PC-3 (cell line): ENCODE data around the gene MACROD2.

Experiments used
- EZH2 ChIP-seq: fragments of 300-600 bp; sonication (generic); IDR thresholded peaks from one replicate; pipeline ENCODE4 v1.6.1; 2017; ENCODE audit warnings: antibody characterized with exemption, mild to moderate bottlenecking, low read length; ENCODE audit not compliant: unreplicated experiment
- EZH2phosphoT487 ChIP-seq: fragments of 300-600 bp; sonication (generic); IDR thresholded peaks from 2 replicates; pipeline ENCODE4 v1.6.1; 2018; ENCODE audit warnings: mild to moderate bottlenecking, antibody characterized with exemption, low read length, borderline replicate concordance
- TF ChIP-seq, protein P1 (sequence below): fragments of 300-600 bp; sonication (generic); conservative IDR thresholded peaks from 2 replicates; pipeline ENCODE4 v1.5.1; 2017; ENCODE audit warnings: antibody characterized with exemption, low read depth, mild to moderate bottlenecking, low read length

DNA sequence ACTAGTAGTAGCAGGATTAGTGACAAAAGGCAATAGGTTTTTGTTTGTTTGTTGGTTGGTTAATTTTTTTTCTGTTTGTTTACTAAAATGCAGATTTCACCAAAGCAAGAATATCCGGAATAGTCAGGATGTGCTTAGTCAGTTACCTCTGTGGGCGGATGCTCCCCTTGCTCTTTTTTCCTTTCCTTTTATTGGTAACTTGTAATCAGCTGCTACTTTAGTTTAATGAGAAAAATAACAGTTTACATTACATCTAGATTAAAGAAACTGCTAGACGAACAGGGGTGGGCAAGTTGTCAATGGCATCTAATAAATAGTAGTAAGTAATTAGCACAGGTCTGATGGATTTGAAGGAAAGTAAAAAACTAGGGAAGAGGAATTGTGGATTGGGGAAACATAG is 989.0 kb downstream of the MACROD2 start:
- TF ChIP-seq EZH2, result no peak
- TF ChIP-seq, protein P1, sequence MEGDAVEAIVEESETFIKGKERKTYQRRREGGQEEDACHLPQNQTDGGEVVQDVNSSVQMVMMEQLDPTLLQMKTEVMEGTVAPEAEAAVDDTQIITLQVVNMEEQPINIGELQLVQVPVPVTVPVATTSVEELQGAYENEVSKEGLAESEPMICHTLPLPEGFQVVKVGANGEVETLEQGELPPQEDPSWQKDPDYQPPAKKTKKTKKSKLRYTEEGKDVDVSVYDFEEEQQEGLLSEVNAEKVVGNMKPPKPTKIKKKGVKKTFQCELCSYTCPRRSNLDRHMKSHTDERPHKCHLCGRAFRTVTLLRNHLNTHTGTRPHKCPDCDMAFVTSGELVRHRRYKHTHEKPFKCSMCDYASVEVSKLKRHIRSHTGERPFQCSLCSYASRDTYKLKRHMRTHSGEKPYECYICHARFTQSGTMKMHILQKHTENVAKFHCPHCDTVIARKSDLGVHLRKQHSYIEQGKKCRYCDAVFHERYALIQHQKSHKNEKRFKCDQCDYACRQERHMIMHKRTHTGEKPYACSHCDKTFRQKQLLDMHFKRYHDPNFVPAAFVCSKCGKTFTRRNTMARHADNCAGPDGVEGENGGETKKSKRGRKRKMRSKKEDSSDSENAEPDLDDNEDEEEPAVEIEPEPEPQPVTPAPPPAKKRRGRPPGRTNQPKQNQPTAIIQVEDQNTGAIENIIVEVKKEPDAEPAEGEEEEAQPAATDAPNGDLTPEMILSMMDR, result no peak
- TF ChIP-seq EZH2phosphoT487, result no peak
